Occipital lobe (tissue), 2 donors: ENCODE measurements around the gene NGFR. TPM values are rescaled to one million over a fixed set of nuclear protein-coding genes. Genes with fewer than 3 reads are reported as not detected.

Experiments used
- DNase-seq: peaks from one replicate; lab custom pipeline; 2025; lab: John Stamatoyannopoulos, UW
- total RNA-seq: library from RNA; depleted of rRNA; stranded (reverse); fragments of >200 nt; gene quantifications from one replicate; pipeline ENCODE4 v1.2.3, GENCODE V29; 2014

Gene NGFR
- total RNA-seq, 1 donor from 2014 or later: 3.3 TPM

DNA sequence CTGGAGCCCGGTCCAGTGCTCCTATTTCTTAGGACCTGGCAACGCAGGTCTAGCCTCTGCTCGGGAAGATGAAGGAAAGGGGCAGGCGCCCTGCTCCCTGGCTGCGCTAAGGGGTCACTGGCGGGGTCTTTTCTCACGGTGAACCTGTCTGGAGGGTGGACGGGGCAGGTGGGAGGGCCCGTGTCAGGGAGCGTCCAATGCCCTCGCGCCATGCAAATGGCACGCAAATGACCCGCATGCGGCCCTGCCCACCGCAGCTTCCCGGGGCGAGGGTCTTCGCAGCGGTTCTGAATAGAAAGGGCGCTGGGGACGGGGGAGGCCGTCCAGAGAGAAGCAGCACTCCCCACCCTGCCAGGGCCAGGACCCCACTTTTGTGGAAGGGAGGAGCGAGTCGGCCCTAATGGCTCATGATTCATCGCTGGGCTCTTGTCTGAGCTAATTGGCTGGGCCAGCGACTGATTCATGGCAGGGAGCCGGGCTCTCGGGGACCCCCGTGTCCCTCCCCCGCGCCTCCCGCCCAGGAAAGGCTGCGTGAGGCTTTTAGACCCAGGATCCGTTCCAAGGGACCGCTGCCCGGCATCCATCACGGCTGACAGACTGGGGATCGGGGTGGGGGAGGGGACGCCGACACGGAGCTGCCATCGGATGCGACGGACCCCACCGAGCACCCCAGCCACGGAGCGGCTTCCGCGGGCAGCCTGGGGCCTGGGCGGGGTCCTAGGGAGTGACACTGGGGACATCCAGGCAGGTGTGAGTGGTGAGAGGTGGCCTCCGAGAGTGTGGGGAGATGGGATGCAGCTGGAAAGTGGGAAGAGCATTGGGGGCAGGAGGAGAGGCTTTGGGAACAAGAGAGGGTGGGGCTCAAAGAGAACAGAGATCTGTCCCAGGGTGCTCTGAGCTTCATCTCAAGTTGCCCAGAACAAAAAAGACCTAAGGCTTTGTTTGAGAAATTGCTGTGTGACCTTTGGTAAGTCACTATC lies 25.0 kb upstream of the NGFR start:
- DNase-seq: no peak

DNA sequence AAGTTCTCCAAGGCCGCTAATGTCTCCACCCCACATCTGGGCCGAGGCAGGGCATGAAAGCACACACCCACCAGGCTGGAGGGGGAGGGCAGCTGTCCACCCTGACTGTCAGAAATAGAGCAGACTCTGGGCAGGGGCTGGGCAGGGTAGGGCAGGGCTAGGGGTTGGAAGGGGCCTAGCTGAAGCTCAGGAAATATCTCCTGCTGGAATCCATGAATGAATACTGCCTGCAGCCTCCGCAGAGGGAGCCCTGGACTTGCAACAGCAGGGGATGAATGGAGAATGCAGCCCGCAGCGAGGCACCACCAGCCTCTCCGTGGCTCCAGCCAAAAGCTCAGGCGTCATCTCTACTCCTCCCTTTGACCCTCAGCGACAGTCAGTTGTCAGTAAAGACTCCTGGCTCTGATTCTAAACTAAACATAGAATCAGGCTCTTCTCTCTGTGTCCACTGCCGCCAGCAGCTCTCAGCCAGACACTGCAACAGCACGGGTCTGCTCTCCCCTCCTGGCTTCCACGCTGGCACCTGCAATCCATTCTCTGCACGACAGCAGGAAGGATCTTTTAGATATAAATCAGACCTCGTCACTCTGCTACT lies 23.9 kb upstream of the NGFR start:
- peak; percentile 30 for DNase-seq

DNA sequence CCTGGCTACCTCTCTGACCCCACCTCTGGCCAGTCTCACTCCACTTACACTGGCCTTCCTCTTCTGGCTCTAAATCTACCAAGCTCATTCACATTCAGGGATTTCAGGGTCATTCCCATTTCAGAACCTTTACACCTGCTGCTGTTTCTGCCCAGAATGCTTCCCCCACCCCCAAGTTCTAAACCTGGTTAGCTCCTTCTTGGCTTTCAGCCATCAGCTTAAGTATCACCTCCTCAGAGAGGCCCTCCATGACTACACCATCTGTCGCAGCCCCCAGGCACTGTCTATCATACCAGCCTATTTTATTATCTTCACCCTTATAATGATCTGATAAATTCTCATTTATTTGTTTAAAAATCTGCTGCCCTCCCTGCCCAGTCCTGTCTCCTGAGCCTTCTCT lies 23.3 kb upstream of the NGFR start:
- DNase-seq: no peak

DNA sequence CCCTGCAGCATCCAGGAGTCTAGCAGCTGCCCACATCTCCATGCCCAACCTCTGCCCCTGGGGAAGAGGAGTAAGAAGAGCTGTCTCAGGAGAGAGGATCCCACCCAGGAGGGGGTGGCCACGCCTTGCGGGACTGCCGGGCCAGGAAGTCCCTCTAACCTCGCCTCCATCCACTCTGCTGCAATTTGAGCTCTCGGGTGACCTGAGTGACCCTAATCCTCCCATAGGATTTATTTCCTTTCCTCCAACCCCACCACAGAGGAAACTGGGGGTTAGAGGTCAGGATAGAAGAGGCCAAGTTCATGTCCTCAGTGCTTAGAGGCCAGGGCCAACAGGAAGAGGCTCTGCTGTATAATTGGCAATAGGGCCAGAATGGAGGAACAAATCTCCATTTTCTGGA lies 22.6 kb upstream of the NGFR start:
- DNase-seq: no peak

DNA sequence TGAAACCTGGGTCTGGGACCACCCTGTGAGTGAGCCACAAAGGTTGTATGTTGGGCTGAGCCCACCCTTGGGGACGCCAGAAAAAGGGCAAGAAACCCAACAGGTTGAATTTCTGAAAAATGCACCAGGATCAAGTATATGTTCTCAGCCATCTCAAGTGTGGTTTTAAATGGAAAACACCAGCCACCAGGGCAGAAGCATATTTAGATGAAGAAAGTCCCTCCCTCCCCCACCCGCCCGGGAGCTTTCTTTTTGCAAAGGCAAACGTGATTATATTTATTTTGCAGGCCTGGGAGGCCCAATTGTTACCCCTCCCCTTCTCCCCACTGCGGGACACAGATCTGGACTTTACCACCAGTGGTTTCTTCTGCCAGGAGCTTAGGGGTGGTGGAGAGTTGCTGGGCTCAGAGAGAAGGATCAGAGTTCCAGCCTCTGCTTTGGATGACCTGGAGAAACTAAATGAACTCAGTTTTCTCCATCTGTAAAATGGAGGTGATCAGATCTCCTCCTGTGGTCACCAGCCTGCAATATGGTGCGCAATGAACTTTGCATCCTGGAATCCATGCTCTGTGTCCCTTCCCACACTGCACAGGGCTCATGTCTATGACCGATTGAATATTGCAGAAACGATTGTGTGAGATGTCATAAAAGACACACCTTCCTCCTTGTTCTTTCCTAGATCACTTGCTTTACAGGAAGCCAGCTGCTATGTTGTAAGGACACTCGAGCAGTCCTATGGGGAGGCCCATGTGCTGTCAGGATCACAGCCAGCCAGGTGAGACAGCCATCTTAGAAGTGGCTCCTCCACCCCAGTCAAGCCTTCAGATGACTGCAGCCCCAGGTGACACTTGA lies 21.0 kb upstream of the NGFR start:
- no peak for DNase-seq

DNA sequence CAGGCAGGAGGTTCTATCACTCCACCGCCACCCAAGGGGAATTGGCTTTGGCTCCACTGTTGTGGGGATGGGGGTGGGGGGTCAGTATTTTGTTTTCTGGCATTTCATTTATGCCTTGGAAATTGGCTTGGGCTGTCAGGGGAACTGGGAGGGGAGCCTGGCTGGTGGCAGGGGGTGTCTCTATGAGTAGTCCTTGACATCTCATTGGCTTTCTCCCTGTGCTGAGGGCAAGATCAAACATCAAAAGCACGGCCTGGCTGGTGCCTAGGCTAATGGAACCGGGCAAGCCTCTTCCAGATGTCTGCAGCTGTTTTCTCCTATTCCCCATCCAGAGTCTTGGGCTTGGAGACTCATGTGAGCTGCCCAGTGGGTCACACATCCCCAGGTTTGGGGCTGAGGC lies 17.4 kb upstream of the NGFR start:
- DNase-seq: no peak

DNA sequence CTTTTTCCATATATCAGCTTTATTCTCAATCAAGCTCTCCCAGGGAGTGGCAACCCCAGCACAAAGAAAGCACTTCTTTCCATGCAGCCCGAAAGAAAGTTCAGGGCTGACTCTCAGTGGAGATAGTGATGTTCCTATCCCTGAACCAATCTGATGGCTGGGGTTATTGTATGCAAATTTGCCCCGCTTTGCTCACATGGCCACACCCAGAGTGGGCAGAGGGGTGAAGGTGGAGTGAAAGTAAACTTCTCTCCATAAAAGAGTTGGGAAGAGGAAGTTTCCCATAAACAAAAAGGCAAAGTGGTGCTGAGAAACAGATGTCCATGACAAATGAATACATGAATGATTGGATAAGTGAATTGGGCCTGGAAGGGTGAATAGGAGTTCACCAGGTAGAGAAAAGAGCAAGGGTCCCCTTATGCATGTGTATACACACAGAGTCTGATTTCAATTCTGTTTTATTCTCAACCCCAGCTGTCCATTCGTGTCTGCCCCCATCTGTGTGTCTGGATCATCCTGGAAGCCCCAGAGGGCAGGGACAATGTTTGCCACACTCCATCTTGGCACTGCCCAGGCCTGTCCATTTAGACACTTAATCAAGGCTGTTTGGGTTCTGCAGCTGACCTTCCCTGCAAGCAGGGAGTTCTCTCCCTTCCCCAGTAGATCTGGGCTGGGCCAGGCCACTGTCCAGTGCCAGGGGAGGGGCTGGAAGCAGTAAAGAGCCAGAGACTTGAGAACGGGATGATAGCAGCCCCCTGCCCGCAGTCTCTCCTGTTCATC lies 14.1 kb upstream of the NGFR start:
- DNase-seq: no peak

DNA sequence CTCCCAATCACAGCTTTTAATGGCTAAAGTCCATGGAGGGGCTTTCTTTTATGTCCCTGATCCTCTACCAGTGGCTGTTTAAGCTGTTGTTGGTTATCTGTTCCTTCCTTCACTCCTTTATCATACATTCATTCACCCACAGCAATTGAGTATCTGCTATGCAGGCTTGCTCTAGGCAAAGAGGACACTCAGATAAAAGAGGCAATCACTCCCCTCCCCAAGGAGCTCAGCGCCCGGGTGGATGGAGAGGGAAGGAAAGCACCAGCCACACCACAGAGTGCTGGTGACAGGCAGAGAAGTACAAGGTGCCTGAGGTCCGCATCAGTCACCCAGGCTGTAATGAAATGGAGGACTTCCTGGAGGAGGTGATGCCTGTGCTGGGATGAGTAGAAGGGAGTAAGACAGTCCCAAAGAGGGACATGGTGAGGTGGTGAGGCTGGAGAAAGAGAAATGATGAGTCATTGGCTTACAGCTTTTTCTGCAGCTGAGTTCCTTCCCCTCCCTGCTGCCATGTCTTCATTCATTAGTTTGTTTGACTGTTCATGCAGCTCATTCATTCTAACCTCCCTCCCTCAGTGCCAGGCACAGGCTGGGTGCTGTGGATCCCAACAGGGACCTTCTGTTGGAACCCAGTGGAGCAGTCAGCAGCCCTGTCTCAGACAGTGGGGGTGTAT lies 12.8 kb upstream of the NGFR start:
- no peak for DNase-seq

DNA sequence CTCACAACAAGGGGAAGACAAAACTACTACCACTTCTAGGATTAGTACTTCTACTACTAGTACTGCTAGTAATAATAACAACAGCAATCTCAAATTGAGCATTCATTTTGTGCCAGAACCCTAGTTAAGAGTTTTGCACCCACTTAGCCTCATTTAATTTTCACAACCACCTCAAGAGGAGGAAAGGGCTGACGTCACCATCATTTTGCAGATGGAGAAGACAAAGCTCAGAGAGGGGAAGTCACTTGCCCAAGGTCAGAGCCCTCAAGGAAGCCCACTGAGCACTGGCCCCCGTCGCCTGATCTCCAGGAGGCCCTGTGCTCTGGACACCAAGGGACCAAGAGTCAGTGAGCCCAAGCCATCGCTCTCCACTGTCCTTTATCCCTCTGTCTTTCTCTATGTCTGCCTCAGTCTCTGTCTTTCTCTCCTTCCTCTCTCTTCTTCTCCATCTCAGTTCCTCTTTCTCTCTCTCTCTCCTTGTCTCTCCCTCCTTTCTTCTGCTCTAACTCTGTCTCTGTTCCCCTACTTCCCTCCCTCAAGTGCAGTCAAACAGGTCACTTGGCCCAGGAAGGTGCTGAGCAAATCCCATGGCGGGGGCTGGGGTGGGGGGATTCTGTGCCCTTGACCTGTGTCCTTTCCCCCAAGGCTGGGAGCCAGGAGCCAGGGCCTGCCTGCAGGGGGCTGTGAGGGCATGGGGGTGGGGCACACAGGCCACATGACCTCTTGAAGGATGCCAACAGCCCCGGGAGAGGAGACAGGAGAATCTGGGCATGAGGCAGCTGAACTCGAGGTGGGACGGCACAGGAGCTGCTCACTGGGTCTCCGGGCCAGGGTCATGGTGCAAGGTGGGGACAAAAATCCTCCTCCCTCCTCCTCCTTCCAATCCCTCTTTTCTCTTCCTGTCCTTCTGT lies 11.2 kb upstream of the NGFR start:
- no peak for DNase-seq

DNA sequence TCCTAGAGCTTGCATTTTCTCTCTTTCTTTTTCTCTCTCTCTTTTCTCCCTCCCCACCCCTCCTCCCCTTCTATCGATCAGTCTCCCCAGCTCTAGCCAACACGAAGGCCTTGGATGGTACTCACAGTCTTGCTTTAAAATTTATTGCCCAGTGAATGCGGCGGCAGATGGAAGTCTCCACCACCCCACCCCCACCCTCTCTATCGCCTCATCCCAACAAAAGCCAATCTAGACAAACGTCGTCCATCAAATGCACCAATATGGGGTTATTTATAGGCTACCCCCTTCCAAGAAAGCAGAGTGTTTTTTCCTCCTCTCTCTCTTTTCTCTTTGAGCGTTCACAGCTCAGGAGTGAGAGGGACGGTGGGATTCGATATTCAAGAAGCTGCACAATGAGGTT lies 10.5 kb upstream of the NGFR start:
- no peak for DNase-seq

DNA sequence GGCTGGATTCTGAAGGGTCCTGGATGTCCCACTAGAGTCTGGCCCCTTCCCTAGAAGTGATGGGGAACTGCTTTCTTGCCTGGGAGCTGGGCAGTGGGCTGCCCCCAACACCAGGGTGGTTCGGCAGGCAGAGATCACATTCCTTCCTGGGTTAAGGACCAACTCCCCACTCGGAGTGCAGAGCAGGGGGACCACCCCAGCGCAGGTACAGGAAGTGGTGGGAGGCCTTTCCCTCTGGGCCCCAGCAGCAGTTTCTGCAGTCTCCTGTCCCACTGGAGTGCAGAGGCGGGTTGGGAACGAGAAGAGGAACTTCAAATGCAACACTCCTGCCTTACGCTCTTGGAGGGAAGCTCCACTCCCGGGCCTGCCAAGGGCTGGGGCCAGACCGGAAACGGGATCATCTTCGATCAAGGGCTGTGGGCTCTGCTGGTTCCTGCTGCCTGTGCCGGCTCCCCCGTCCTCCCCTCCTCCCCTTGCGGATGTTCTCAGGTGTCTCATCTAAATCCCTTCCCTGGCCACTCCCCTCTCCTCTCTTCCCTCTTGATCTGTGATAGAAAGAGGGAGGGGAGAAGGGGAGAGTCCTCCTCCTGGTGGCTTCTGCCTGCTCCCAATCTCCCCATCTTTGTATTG lies 9.0 kb upstream of the NGFR start:
- no peak for DNase-seq

DNA sequence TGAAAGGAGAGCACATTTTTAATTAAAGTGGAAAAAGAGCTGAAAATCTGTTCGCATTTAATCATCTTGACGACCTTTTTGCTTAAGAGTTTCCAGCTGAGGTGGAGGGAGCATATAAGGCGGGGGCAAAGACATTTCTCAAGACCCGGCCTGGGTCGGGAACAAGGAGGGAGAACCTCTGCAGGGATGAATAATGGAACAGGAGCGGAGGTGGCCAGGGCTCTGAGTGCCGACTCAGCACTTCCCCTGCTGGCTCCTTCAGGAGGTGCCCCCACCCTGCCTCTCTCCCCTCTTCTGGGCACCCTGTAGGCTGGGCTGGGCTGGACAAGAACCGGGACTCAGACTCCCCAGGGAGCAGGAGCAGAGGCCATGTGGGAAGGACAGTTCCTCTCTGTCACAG lies 7.9 kb upstream of the NGFR start:
- DNase-seq: no peak

DNA sequence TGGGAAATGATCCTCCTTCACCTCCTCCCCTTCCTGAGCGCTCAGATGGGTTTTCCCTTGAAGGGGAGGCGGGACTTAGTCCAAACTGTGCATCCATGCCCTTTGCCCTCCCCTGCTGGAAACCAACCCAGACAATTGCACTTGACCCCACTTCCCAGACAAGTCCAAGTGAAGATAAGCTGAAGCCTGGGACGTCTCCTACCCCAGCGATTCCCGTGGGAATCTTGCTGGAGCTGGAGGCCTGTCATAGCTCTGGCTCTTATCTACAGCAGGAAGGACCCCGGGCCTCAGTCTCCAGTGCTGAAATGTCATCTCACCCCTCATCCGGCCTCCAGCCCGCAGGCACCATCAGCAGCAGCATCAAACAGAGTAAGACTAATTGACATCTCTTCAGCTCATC lies 6.5 kb upstream of the NGFR start:
- DNase-seq: no peak

DNA sequence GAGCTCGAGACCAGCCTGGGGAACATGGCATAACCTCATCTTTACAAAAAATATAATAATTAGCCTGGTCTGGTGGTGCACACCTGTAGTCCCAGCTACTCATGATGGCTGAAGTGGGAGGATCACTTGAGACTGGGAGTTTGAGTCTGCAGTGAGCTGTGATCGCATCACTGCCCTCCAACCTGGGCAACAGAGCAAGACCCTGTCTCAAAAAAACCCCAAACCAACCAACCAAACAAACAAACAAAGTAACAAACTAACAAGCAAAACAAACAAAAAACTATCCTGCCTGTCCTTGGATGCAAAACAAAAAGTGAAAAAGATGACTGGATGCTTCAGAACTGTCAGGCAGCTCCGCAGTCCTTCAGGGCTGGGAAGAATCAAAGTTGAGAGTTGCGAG lies 5.7 kb upstream of the NGFR start:
- DNase-seq: no peak

DNA sequence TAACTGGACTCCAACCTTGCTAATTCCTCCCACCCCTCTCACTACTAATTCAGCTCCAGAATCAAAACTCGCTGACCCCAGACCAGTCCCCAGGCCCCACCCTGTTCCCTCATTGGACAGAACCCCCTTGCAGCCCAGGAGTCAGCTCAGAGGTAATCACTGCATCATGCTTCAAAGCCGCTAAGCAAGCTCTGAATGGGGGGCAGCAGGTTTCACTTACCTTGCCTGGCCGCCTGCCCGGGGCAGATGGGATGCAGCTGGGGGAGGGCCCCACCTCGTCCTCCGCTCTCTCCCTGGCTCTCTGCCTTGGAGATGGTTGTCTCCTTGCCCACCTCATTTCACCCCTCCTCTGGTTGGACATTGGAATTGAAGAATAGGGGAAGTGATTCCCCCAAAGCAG lies 4.8 kb upstream of the NGFR start:
- no peak for DNase-seq

DNA sequence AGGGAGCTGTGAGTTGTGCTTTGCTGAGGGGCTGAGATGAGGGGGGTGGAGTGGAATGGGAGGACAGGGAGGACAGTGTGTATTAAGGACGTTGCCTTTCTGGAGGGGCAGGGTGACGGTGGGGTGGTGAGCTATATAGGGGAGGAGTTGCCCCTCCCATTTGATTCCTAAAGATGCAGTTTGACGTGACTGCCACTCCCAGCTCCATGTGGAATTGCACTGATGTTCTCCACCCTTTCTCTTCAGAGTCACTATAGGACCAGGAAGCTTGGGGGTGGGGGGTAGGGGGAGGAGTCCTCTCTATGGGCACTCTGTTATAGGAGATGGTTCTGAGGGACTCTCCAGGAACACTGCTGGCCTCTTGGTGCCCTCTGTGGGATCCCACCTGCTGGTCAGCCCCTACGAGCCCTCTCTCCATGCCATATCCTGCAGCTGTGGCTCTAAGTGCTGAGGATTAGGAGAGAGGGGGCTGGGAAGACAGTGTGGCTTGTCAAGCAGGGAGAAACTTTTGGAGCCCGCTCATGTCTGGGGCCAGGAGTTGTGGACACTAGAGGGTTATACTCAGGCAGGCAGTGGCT lies 3.8 kb upstream of the NGFR start:
- DNase-seq: no peak

DNA sequence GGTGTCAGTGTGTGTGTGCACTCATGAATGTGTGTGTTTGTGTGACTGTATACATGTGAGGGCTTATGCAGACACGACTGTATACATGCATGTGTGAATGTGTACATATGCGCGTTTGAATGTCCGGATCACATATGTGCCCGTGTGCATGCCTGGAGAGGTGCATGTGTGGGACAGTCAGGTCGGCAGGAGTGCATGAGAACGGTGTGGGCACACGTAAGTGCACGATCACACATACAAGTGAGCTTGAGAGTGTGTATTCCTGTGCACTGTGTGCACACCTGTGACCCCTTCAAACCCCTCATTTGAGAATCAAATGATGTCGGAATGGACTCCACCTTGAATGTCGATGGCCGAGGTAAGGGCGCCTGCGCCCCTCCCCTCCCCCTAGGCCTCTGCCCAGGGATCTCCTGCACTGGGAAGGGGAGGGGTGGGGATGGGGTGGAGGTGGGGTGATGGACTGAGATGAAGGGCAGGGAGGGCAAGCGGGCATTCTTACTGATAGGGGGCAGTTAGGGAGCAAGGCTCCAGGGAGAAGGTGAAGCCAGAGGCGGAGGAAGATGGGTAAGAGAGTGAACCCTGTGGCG lies 601 bp upstream of the NGFR start:
- no peak for DNase-seq

DNA sequence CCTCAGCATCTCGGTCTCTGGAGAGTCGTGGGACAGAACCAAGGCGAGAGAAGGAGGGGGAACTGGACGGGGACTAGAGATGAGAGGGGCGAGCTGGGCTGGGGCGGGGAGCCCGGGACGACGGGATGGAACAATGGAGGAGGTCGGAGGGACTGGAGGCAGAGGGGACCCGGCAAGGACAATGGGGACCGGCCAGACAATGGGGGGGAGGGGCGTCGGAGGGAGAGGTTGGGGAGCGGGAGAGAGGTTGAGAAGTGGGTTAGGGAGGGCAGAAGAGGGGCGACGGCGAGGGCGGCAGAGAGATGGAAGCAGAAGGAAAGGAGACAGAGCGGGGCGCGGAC lies 719 bp downstream of the NGFR start:
- DNase-seq: no peak
